ENCODE measurements around the gene CST11.
A peak's percentile ranks its signal among the peaks of the same experiment; 100 is the strongest.

Gene CST11

DNA sequence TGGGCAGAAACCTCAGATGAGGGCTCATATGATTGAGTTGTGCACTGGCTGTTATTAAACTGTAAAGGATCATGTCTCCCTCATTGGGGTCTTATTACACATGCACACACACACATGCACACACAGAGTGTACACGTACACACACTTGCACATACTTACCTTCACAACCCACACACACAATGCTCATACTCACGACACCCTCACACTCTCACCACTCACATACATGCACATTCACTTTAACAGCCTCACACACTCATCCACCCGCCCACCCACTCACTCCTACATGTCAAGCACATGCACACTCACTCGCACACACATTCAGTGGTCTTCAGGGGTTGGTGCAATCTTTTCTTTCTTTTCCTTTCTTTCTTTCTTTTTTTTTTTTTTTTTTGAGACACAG lies 7.8 kb downstream of the CST11 start:
- H3K79me2 ChIP-seq (ENCODE audit: insufficient read depth, low read depth) = no peaks in the 10 kb centered on the region
- H3K9ac ChIP-seq = no peak overlapping the region
- TF ChIP-seq, protein P1, sequence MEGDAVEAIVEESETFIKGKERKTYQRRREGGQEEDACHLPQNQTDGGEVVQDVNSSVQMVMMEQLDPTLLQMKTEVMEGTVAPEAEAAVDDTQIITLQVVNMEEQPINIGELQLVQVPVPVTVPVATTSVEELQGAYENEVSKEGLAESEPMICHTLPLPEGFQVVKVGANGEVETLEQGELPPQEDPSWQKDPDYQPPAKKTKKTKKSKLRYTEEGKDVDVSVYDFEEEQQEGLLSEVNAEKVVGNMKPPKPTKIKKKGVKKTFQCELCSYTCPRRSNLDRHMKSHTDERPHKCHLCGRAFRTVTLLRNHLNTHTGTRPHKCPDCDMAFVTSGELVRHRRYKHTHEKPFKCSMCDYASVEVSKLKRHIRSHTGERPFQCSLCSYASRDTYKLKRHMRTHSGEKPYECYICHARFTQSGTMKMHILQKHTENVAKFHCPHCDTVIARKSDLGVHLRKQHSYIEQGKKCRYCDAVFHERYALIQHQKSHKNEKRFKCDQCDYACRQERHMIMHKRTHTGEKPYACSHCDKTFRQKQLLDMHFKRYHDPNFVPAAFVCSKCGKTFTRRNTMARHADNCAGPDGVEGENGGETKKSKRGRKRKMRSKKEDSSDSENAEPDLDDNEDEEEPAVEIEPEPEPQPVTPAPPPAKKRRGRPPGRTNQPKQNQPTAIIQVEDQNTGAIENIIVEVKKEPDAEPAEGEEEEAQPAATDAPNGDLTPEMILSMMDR (conservative IDR thresholded peaks at IDR 0.05; ENCODE audit: low read depth, low read length) = no peak
- H3K4me2 ChIP-seq = no peak overlapping the region
- no peaks in the 10 kb centered on the region for H4K20me1 ChIP-seq (ENCODE audit: insufficient read depth)
- no peak overlapping the region for H2AFZ ChIP-seq (ENCODE audit: low read depth)
- no peak overlapping the region for H3K4me3 ChIP-seq (IDR thresholded peaks at IDR 0.05; ENCODE audit: insufficient read depth, low read depth, low read length)
- no peak overlapping the region for H3K27ac ChIP-seq
- H3K27me3 ChIP-seq (ENCODE audit: insufficient read depth, low read depth) = no peaks in the 10 kb centered on the region
- no peaks in the 10 kb centered on the region for H3K4me1 ChIP-seq (ENCODE audit: low read depth, poor library complexity, severe bottlenecking)
- H3K36me3 ChIP-seq (ENCODE audit: insufficient read depth) = no peaks in the 10 kb centered on the region

DNA sequence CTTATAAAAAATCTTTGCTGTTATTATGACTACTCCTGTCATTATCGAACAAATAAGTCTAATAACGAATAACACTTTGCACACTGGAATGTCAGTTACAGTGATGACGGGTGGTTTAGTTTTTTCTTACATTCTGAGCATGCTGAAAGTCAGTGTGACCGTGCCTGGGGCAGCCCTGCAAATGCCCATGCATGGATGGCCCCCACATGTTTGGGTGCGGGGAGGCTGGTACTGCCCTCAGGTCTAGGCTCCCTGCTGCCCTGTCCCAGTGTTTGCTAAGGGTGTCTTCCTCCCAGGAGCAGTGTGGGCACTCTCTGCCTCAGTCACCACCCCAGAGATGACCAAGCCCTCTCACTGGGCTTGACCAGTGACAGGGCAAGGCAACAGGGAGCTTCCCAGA lies 10.2 kb downstream of the CST11 start:
- Histone ChIP-seq H3K4me3 (IDR thresholded peaks at IDR 0.05; ENCODE audit: insufficient read depth, low read depth, low read length) (no peak overlapping the region), H3K27me3 (ENCODE audit: insufficient read depth, low read depth) (no peaks in the 10 kb centered on the region), H3K4me1 (ENCODE audit: low read depth, poor library complexity, severe bottlenecking) (no peaks in the 10 kb centered on the region), H2AFZ (ENCODE audit: low read depth) (no peak overlapping the region), H3K79me2 (ENCODE audit: insufficient read depth, low read depth) (no peaks in the 10 kb centered on the region), H3K4me2 (no peak overlapping the region), H3K9ac (no peak overlapping the region), H4K20me1 (ENCODE audit: insufficient read depth) (no peaks in the 10 kb centered on the region), H3K36me3 (ENCODE audit: insufficient read depth) (no peaks in the 10 kb centered on the region), H3K27ac (no peak overlapping the region)
- TF ChIP-seq, protein P1 (conservative IDR thresholded peaks at IDR 0.05; ENCODE audit: low read depth, low read length) = no peak

DNA sequence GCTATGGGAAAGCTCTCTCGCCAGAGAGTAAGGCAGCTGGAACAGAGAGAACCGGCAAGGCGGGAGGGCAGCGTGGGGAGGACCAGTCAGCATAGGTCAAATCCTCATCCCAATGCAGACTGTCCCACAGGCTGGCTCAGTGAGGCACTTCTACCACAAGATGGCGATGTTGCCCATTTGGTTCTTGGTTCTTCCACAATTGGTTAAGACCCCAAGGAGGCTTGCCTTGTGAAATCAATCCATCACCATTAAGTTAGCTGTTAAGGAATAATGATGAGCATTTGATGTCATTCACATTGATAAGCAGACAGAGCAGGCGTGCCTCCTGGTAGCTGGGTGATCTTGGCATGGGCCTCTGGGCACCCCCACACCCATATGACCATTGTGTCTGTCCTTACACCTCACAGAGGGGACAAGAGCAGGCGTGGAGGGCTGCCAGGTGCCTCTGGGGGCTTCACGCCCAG lies 10.8 kb downstream of the CST11 start:
- H3K27me3 ChIP-seq (ENCODE audit: insufficient read depth, low read depth) = no peaks in the 10 kb centered on the region
- H3K27ac ChIP-seq = no peak overlapping the region
- H2AFZ ChIP-seq (ENCODE audit: low read depth) = no peak overlapping the region
- no peak overlapping the region for H3K9ac ChIP-seq
- no peaks in the 10 kb centered on the region for H3K79me2 ChIP-seq (ENCODE audit: insufficient read depth, low read depth)
- no peaks in the 10 kb centered on the region for H3K36me3 ChIP-seq (ENCODE audit: insufficient read depth)
- TF ChIP-seq, protein P1 (conservative IDR thresholded peaks at IDR 0.05; ENCODE audit: low read depth, low read length) = peak; percentile 69
- no peaks in the 10 kb centered on the region for H4K20me1 ChIP-seq (ENCODE audit: insufficient read depth)
- no peak overlapping the region for H3K4me2 ChIP-seq
- no peak overlapping the region for H3K4me3 ChIP-seq (IDR thresholded peaks at IDR 0.05; ENCODE audit: insufficient read depth, low read depth, low read length)
- H3K4me1 ChIP-seq (ENCODE audit: low read depth, poor library complexity, severe bottlenecking) = no peaks in the 10 kb centered on the region

DNA sequence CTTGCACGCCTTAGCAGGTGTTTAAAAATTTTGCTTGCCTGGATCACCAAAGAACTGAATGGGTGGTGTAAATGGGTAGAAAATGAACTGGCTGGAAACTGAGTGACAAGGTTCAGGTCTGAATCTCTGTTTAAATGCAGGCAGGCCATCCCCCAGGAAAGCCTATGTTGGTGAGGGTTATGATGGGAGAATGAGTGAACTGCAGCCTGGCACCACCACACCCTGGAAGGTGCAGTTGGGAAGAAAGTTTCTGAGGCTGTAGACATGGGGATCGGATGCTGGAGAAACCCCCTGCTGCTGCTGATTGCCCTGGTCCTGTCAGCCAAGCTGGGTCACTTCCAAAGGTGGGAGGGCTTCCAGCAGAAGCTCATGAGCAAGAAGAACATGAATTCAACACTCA lies 12.7 kb downstream of the CST11 start:
- no peak overlapping the region for H3K9ac ChIP-seq
- H3K79me2 ChIP-seq (ENCODE audit: insufficient read depth, low read depth) = no peaks in the 10 kb centered on the region
- H3K4me2 ChIP-seq = no peak overlapping the region
- no peaks in the 10 kb centered on the region for H4K20me1 ChIP-seq (ENCODE audit: insufficient read depth)
- no peaks in the 10 kb centered on the region for H3K36me3 ChIP-seq (ENCODE audit: insufficient read depth)
- H3K27me3 ChIP-seq (ENCODE audit: insufficient read depth, low read depth) = no peaks in the 10 kb centered on the region
- TF ChIP-seq, protein P1 (conservative IDR thresholded peaks at IDR 0.05; ENCODE audit: low read depth, low read length) = no peak
- H2AFZ ChIP-seq (ENCODE audit: low read depth) = no peak overlapping the region
- no peak overlapping the region for H3K27ac ChIP-seq
- H3K4me1 ChIP-seq (ENCODE audit: low read depth, poor library complexity, severe bottlenecking) = no peaks in the 10 kb centered on the region
- H3K4me3 ChIP-seq (IDR thresholded peaks at IDR 0.05; ENCODE audit: insufficient read depth, low read depth, low read length) = no peak overlapping the region
